Measurements from ENCODE around the gene VARS2. TPM values are rescaled to one million over a fixed set of nuclear protein-coding genes. Genes with fewer than 3 reads are reported as not detected.

VARS2 gene
- total RNA-seq, 4 donors from 2014 or later: 13.1 to 64.7 (median 25.8) TPM

- H3K4me3 ChIP-seq: no peak overlapping the region
- no peaks in the 10 kb centered on the region for H3K9me3 ChIP-seq
- H3K27ac ChIP-seq: no peak overlapping the region
- H3K4me1 ChIP-seq: peaks cover 0 to 4% (median 2%) of the 10 kb centered on the region in 4 donors
- TF ChIP-seq CTCF (IDR thresholded peaks at IDR 0.05) (no peak), POLR2A (IDR thresholded peaks at IDR 0.05) (no peak), EP300 (IDR thresholded peaks at IDR 0.05; ENCODE audit: low read depth) (no peak), POLR2AphosphoS5 (IDR thresholded peaks at IDR 0.05) (no peak)
- 67 to 73% methylated on average over 9 of the region's 9 CpGs for WGBS, 2 donors (ENCODE audit: low coverage in 1 of 2)
- intact Hi-C loops (cut with DNase I; ENCODE audit: low total_unique reads): no loop called here
- H3K27me3 ChIP-seq: peaks cover 49% of the 10 kb centered on the region
- H3K36me3 ChIP-seq: no peaks in the 10 kb centered on the region
- in situ Hi-C loops (cut with MboI; ENCODE audit: low pct_ligation_motif_present in 1 of 4, low pct_unique_long_range_greater_than_20kb in 1 of 4, low sequenced_read_pairs in 3 of 4): no loop called here
- DNase-seq: no peak
Observed at GRCh38 chr6:30960907-30961673, 47.1 kb downstream of the VARS2 start.

GRCh38 chr6:30962716-30963115 is 48.7 kb downstream of the VARS2 start:
- in situ Hi-C loops (cut with MboI; ENCODE audit: low pct_ligation_motif_present in 1 of 4, low pct_unique_long_range_greater_than_20kb in 1 of 4, low sequenced_read_pairs in 3 of 4) (no loop called here), intact Hi-C loops (cut with DNase I; ENCODE audit: low total_unique reads) (no loop called here)
- DNase-seq: no peak
- Histone ChIP-seq H3K36me3 (no peaks in the 10 kb centered on the region), H3K27me3 (peaks cover 32% of the 10 kb centered on the region), H3K9me3 (no peaks in the 10 kb centered on the region), H3K4me1 (no peaks in the 10 kb centered on the region), H3K27ac (no peak overlapping the region), H3K4me3 (no peak overlapping the region)
- no peak for TF ChIP-seq POLR2A (IDR thresholded peaks at IDR 0.05)

DNA sequence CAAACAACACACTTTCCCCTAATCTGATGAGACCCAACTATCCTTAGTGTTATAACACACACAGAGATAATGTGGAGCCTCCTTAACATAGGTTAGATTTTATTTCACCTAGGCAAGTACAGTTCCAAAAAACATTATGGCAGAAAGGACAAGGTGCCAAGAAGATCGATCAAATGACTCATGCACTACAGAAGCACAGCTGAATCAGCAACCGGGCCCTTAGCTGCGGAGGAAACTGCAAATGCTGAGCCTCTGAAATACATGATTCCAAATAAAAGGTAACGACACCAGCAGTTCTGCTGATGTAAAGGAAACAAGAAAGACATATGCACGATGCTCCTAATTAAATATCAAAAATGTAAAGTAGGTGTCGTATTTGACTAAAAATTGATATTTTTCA is 49.6 kb downstream of the VARS2 start:
- no peaks in the 10 kb centered on the region for H3K9me3 ChIP-seq
- H3K27ac ChIP-seq: no peak overlapping the region
- 70 to 80% methylated on average over 6 of the region's 6 CpGs for WGBS, 2 donors (ENCODE audit: low coverage in 1 of 2)
- in situ Hi-C loops (cut with MboI; ENCODE audit: low pct_ligation_motif_present in 1 of 4, low pct_unique_long_range_greater_than_20kb in 1 of 4, low sequenced_read_pairs in 3 of 4): no loop called here
- DNase-seq: no peak
- peaks cover 23% of the 10 kb centered on the region for H3K27me3 ChIP-seq
- H3K36me3 ChIP-seq: no peaks in the 10 kb centered on the region
- TF ChIP-seq CTCF (IDR thresholded peaks at IDR 0.05): no peak
- no peak for TF ChIP-seq POLR2A (IDR thresholded peaks at IDR 0.05)
- no peak for TF ChIP-seq EP300 (IDR thresholded peaks at IDR 0.05; ENCODE audit: low read depth)
- TF ChIP-seq POLR2AphosphoS5 (IDR thresholded peaks at IDR 0.05): no peak
- H3K4me3 ChIP-seq: no peak overlapping the region
- H3K4me1 ChIP-seq: no peaks in the 10 kb centered on the region
- intact Hi-C loops (cut with DNase I; ENCODE audit: low total_unique reads): no loop called here

GRCh38 chr6:30964075-30964474 is 50.0 kb downstream of the VARS2 start:
- H3K9me3 ChIP-seq: no peaks in the 10 kb centered on the region
- no peak overlapping the region for H3K27ac ChIP-seq
- no peaks in the 10 kb centered on the region for H3K4me1 ChIP-seq
- intact Hi-C loops (cut with DNase I; ENCODE audit: low total_unique reads): no loop called here
- H3K27me3 ChIP-seq: peaks cover 19% of the 10 kb centered on the region
- H3K36me3 ChIP-seq: no peaks in the 10 kb centered on the region
- in situ Hi-C loops (cut with MboI; ENCODE audit: low pct_ligation_motif_present in 1 of 4, low pct_unique_long_range_greater_than_20kb in 1 of 4, low sequenced_read_pairs in 3 of 4): no loop called here
- H3K4me3 ChIP-seq: no peak overlapping the region
- TF ChIP-seq EP300 (IDR thresholded peaks at IDR 0.05; ENCODE audit: low read depth) (no peak), POLR2A (IDR thresholded peaks at IDR 0.05) (no peak), CTCF (IDR thresholded peaks at IDR 0.05) (no peak), POLR2AphosphoS5 (IDR thresholded peaks at IDR 0.05) (no peak)
- 83% methylated on average over 4 of the region's 4 CpGs; no CpG with 5 or more reads in 1 of the 2 donors for WGBS, 2 donors (ENCODE audit: low coverage in 1 of 2)
- no peak for DNase-seq
